Endothelial cell of umbilical vein (primary cell): ENCODE measurements around the gene GPR151. TPM values are rescaled to one million over a fixed set of nuclear protein-coding genes. Genes with fewer than 3 reads are reported as not detected.

ENCODE experiments used
- BruUV-seq: library from RNA; stranded (reverse); fragments of 400-500 nt; replicated peaks from 2 replicates; lab custom pipeline; 2021; lab: Mats Ljungman, UMichigan
- CTCF ChIA-PET: fragments of 300-600, 350-600 bp; sonication (Branson Sonifier 250); formaldehyde crosslinking; loops from one replicate; lab custom pipeline; 2021; ENCODE audit warnings: antibody characterized with exemption, inconsistent platforms; lab: Charles Lee
- POLR2A ChIA-PET: fragments of 300-600, 350-600 bp; sonication (Branson Sonifier 250); formaldehyde crosslinking; loops from one replicate; lab custom pipeline; 2021; ENCODE audit warnings: antibody characterized with exemption, inconsistent platforms; lab: Charles Lee
- DNase-seq: peaks from one replicate; pipeline ENCODE4 v3.0.0-alpha.2; 2011; ENCODE audit warnings: low read depth, low spot score
- FAIRE-seq: peaks from 2 replicates; lab custom pipeline; 2011; peaks lifted over from hg19 to GRCh38; lab: Jason Lieb, UNC
- H2AFZ ChIP-seq: 2 replicates; pipeline ENCODE4 v1.6.0; 2012; ENCODE audit warnings: low read depth, low read length, control low read depth, inconsistent platforms
- H3K27ac ChIP-seq: 2 replicates; pipeline ENCODE4 v1.5.1; 2011; ENCODE audit warnings: low read depth, mild to moderate bottlenecking, control low read depth, low read length, moderate library complexity; ENCODE audit not compliant: insufficient read depth
- H3K27me3 ChIP-seq, 2 experiments: 2 replicates each; pipeline versions ENCODE4 v1.6.0 to v1.6.1; 2011; ENCODE audit warnings: low read length in 2 of 2, mixed read lengths in 1 of 2; ENCODE audit not compliant: control insufficient read depth in 2 of 2, insufficient read depth in 2 of 2
- H3K36me3 ChIP-seq, 2 experiments: 2 replicates in 1 of 2; 3 replicates in 1 of 2; pipeline ENCODE4 v1.5.1; 2011; ENCODE audit warnings: low read length in 2 of 2, mild to moderate bottlenecking in 1 of 2, moderate library complexity in 1 of 2; ENCODE audit not compliant: control insufficient read depth in 2 of 2, insufficient read depth in 2 of 2; ENCODE audit errors: extremely low read depth in 1 of 2
- H3K4me1 ChIP-seq: 3 replicates; pipeline ENCODE4 v1.5.1; 2011; ENCODE audit warnings: mild to moderate bottlenecking, low read length; ENCODE audit not compliant: control insufficient read depth, insufficient read depth; ENCODE audit errors: extremely low read depth
- H3K4me2 ChIP-seq: 2 replicates; pipeline ENCODE4 v1.6.1; 2011; ENCODE audit warnings: low read length, control low read depth, mixed read lengths; ENCODE audit not compliant: insufficient read depth
- H3K4me3 ChIP-seq, 3 experiments: fragments of 200-600 bp in 1 of 3; sonication (generic), shearing (Covaris generic) in 1 of 3; replicated peaks in 1 of 3; 2 replicates each; pipeline ENCODE4 v1.5.1; 2011 to 2016; ENCODE audit warnings: control low read depth in 3 of 3, low read length in 3 of 3, mild to moderate bottlenecking in 2 of 3, inconsistent platforms in 1 of 3, low read depth in 1 of 3, moderate library complexity in 1 of 3; ENCODE audit not compliant: insufficient read depth in 1 of 3
- H3K79me2 ChIP-seq: 2 replicates; pipeline ENCODE4 v1.6.0; 2012; ENCODE audit warnings: low read length, inconsistent platforms; ENCODE audit not compliant: control insufficient read depth, insufficient read depth
- H3K9ac ChIP-seq: replicated peaks from 2 replicates; pipeline ENCODE3; 2011; ENCODE audit warnings: low read length, control low read depth; ENCODE audit not compliant: insufficient read depth; ENCODE audit errors: extremely low read depth
- H3K9me1 ChIP-seq: replicated peaks from 3 replicates; pipeline ENCODE4 v1.6.0; 2011; ENCODE audit warnings: mild to moderate bottlenecking, low read length; ENCODE audit not compliant: control insufficient read depth, insufficient read depth; ENCODE audit errors: extremely low read depth
- H3K9me3 ChIP-seq: replicated peaks from 2 replicates; pipeline ENCODE4 v1.5.1; 2012; ENCODE audit warnings: low read length, inconsistent platforms; ENCODE audit not compliant: control insufficient read depth, insufficient read depth
- H4K20me1 ChIP-seq: replicated peaks from 2 replicates; pipeline ENCODE3; 2011; ENCODE audit warnings: mild to moderate bottlenecking, low read length; ENCODE audit not compliant: control insufficient read depth, insufficient read depth; ENCODE audit errors: extremely low read depth
- CTCF ChIP-seq, 2 donors: IDR thresholded peaks; 1 replicate in 1 of 2; 2 replicates in 1 of 2; pipeline ENCODE4 v1.5.1; 2011; ENCODE audit warnings: low read length in 2 of 2, mild to moderate bottlenecking in 2 of 2, moderate library complexity in 2 of 2, control low read depth in 1 of 2, inconsistent platforms in 1 of 2, low read depth in 1 of 2; ENCODE audit not compliant: insufficient read depth in 1 of 2; ENCODE audit errors: extremely low read depth in 1 of 2
- EZH2 ChIP-seq: IDR thresholded peaks from 2 replicates; pipeline ENCODE4 v1.6.1; 2012; ENCODE audit warnings: borderline replicate concordance, low read depth, mild to moderate bottlenecking, moderate library complexity, low read length, inconsistent platforms; ENCODE audit not compliant: severe bottlenecking
- FOS ChIP-seq: IDR thresholded peaks from 2 replicates; pipeline ENCODE4 v1.6.1; 2011; ENCODE audit warnings: mild to moderate bottlenecking, low read length, moderate library complexity, borderline replicate concordance; ENCODE audit not compliant: insufficient read depth
- GATA2 ChIP-seq: IDR thresholded peaks from 2 replicates; pipeline ENCODE4 v1.7.0; 2011; ENCODE audit warnings: low read depth, mild to moderate bottlenecking, moderate library complexity, mixed read lengths, low read length; ENCODE audit not compliant: insufficient read length, insufficient read depth
- JUN ChIP-seq: IDR thresholded peaks from 2 replicates; pipeline ENCODE4 v1.6.1; 2011; ENCODE audit warnings: borderline replicate concordance, low read depth; ENCODE audit not compliant: insufficient read length, insufficient read depth
- MYC ChIP-seq: IDR thresholded peaks from one replicate; pipeline ENCODE4 v1.6.1; 2011; ENCODE audit warnings: mild to moderate bottlenecking, low read depth, low read length
- POLR2A ChIP-seq: IDR thresholded peaks from 2 replicates; pipeline ENCODE4 v1.6.1; 2012; ENCODE audit warnings: low read depth, mild to moderate bottlenecking, control low read depth, low read length
- POLR2AphosphoS5 ChIP-seq: IDR thresholded peaks from 2 replicates; pipeline ENCODE4 v1.6.1; 2012; ENCODE audit warnings: low read depth, mild to moderate bottlenecking, control low read depth, low read length, moderate library complexity; ENCODE audit not compliant: insufficient read depth
- dilution Hi-C: fragments of 300-500 bp; cut with MboI; formaldehyde crosslinking; loops from one replicate; pipeline ENCODE4 v1.15.0; 2019; ENCODE audit warnings: low sequenced_read_pairs; ENCODE audit not compliant: extremely low pct_ligation_motif_present
- intact Hi-C: fragments of 100-400 bp; cut with micrococcal nuclease; formaldehyde crosslinking; loops from one replicate; pipeline ENCODE4 v1.10.0; 2022
- polyA plus RNA-seq, 4 experiments: library from polyadenylated mRNA; depleted of rRNA in 3 of 4; stranded (reverse) in 3 of 4; unstranded in 1 of 4; fragments of >200 nt; gene quantifications; 2 replicates each; pipeline versions ENCODE4 v1.2.1 to v1.2.3, GENCODE V29; 2011 to 2012; ENCODE audit warnings: missing spikeins in 1 of 4
- total RNA-seq: library from RNA; stranded (reverse); gene quantifications from 2 replicates; pipeline ENCODE4 v1.2.3, GENCODE V29; 2021
- TF ChIP-seq, protein P1 (sequence below): IDR thresholded peaks from 2 replicates; pipeline ENCODE4 v1.6.1; 2011; ENCODE audit not compliant: insufficient read depth, insufficient read length

GPR151 gene
- total and polyA plus RNA-seq, 2 donors (not counting 3 experiments of a cell fraction or from before 2014, with no cell fraction given), result 0.06 TPM; not detected in 1

GRCh38 chr5:146529984-146530383 lies 14.0 kb upstream of the GPR151 start:
- Histone ChIP-seq H4K20me1 (no peaks in the 10 kb centered on the region), H3K9ac (no peak overlapping the region), H3K79me2 (no peaks in the 10 kb centered on the region), H3K27ac (no peak overlapping the region), H3K9me3 (no peaks in the 10 kb centered on the region), H3K4me3 (no peak overlapping the region), H2AFZ (no peak overlapping the region), H3K36me3 (no peaks in the 10 kb centered on the region), H3K27me3 (peaks cover 0 to 2% of the 10 kb centered on the region in 2 experiments), H3K4me1 (no peaks in the 10 kb centered on the region), H3K4me2 (no peak overlapping the region), H3K9me1 (no peaks in the 10 kb centered on the region)
- no TSS peak for BruUV-seq
- FAIRE-seq (no peak), DNase-seq (no peak)
- ChIA-PET POLR2A (no interaction called here), CTCF (interaction anchor here (3.0 to 6.9 kb wide), 2 partner anchors 12 to 660 kb away, joined by 15 to 198 read pairs; no protein-coding TSS in a partner anchor)
- intact Hi-C loops, result loop anchor here (5.0 kb wide), 1 partner anchor 238 kb away; no protein-coding TSS in a partner anchor
- TF ChIP-seq GATA2 (no peak), FOS (no peak), POLR2AphosphoS5 (no peak), JUN (no peak), POLR2A (no peak), MYC (no peak), CTCF (IDR thresholded peaks at IDR 0.05; ENCODE audit: extremely low read depth in 1 of 2, insufficient read depth in 1 of 2, low read depth in 1 of 2, low read length in 2 of 2) (no peak), EZH2 (no peak)
- TF ChIP-seq, protein P1, sequence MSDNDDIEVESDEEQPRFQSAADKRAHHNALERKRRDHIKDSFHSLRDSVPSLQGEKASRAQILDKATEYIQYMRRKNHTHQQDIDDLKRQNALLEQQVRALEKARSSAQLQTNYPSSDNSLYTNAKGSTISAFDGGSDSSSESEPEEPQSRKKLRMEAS, result no peak
- dilution Hi-C loops, result no loop called here
